Amniotic epithelial cell (primary cell): Measurements from ENCODE around the gene RAB31.

Source experiments
- DNase-seq: peaks from one replicate; pipeline ENCODE4 v3.0.0-alpha.2; 2010; ENCODE audit warnings: low read depth

The RAB31 gene

DNA sequence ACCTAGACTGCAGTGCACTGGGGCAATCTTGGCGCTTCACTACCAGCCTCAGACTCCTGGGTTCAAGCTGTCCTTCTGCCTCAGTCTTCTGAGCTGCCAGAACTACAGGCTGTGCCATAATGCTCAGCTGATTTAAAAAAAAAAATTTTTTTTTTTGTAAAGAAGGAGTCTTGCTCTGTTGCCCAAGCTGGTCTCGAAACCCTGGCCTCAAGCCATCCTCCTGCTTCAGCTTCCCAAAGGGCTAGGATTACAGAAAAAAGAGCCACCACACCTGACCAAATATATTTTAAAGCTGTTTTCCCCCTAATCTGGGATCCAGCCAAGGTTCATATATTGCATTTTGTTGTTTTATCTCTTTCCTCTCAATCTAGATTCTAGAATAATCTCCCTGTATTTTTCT, 82.2 kb downstream of the RAB31 start:
- DNase-seq = peak; percentile 36

DNA sequence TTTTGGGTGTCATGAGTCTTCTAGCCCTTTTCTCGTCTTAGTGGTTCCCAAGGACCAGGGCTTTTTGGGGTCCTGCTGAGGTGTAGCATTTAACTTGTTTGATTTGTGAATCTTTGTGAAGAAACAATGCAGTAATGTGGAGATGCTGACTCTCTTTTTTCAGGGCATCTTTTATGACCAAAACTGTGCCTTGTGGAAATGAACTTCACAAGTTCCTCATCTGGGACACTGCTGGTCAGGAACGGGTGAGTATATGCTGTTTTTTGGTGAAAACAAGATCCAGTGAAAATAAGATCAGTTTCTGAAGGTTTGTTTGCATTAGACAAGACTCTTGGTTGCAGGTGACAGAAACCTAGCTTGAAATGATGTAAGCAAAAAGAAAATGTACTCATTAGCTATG, 83.9 kb downstream of the RAB31 start:
- no peak for DNase-seq

DNA sequence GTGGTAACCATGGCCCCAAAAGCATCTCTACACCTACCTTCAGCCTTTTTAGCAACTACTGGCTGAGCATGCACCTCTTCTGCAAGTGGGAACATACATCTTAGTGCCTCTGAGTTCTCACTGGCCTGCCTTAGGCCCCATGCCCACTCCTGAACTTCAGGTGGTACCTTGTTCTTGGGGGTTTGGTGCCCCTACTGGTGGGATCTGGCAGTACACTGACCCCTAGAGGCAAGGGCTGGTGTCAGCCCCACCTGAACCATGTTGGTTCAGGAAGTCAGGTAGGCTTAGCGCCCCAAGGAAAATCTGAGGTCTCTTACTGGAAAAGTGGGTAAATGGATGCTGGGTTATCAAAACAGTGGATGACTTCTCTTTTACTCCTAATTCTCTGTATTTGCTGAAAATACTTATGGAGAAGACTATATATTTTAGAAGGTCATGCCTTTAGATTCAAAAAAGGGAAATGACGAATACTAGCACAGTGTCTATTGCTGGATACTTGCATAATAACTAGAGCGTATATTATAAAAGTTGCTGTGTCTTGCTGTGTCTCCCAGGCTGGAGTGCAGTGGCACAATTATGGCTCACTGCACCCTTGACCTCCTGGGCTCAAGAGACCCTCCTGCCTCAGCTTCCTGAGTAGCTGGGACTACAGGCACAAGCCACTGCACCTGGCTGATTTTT, 84.6 kb downstream of the RAB31 start:
- DNase-seq = no peak

DNA sequence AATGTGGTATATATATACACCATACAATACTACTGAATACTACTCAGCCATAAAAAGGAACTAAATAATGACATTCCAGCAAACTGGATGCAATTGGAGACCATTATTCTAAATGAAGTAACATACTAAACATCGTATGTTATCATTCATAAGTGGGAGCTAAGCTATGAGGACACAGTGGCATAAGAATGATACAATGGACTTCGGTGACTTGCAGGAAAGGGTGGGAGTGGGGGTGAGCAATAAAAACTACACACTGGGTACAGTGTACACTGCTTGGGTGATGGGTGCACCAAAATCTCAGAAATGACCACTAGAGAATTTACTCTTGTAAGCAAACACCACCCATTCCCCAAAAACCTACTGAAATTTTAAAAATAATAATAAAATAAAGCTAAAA, 87.9 kb downstream of the RAB31 start:
- DNase-seq = no peak

DNA sequence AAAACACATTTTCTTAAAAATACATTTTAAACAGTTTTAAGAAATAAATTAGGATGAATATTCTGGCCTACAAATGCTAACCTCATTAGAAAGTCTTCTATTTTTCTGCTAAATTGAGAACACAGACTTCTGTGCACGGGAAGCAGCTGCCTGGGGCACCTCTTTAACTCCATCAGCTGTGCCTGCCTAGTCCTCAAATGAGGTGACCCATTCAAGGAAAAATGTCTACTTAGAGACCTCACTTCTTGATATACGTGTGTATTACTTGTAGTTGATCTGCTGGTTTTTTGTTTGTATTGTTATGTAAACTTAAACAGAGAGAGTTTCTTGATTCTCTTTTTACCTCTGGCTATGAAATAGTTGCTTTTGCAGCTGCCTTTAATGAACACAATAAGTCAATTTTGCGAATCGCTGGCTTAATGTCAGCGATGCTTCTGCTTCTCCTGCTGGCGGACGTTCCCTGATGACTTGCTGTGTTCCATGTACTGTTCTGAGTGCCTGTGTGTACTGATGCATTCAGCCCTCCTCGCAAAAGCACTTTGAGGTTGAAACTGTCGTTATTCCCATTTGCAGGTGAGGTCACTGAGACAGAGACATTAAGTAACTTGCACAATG, 88.9 kb downstream of the RAB31 start:
- no peak for DNase-seq

DNA sequence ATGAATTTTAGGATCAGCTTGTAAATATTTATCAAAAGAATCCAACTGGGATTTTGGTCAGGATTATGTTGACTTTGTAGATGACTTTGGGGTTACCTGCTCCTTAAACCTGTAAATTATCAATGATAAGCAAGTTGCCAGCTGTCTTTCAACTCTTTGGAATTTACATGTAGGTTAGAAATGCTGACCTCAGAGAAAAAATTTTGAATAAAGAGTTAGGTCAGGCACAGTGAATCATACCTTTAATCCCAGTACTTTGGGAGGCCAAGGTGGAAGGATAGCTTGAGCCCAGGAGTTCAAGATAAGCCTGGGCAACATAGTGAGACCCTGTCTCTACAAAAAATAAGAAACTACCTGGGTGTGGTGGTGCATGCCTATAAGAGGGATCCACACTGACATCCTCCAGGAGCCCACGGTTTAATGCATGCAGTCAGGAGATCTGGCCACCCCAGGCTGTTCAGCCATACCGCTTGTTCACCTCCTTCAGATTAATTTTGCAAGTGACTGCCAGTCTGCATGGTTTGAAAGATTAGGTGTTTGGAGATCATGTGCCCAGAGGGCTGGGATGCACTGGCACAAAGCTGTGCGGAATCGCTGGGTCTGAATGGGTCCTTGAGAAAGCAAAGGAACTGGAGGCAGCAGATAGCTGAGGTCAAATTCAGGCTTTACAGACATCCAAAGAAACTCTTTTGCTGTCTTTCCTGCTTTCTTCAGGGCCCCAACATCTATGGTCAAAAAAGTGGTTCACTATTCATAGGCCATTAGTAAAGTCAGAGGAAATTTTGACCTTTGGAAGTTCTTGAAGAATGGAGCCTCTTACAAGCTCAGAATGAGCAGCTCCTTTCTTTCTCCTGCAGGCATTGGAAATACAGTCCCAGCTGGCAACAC, 94.3 kb downstream of the RAB31 start:
- no peak for DNase-seq

DNA sequence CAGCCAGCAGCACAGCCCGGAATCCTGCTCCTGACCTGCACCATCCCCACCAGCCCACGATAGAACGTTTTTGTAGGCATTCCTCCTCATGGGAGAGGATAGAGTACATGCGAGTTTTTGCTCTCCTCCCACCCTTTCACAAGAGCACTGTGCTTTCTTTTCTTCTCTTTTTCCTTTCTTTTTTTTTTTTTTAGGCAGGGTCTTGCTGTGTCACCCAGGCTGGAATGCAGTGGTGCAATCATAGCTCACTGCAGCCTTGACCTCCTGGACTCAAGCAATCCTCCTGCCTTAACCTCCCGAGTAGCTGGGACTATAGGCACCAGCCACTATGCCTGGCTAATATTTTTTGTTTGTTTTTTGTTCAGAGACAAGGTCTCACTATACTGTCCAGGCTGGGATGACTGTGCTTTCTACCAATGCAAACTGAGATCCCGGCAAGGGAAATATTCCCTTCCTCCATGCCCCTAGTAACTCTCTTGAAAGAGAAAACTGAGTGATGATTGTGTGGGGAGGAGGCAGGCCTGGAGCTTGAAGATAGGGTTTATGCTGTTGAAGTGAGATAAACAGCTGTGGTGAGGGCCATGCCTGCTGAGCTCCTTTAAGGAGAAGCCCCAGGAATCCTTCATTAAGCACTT, 95.1 kb downstream of the RAB31 start:
- DNase-seq = peak; percentile 82

DNA sequence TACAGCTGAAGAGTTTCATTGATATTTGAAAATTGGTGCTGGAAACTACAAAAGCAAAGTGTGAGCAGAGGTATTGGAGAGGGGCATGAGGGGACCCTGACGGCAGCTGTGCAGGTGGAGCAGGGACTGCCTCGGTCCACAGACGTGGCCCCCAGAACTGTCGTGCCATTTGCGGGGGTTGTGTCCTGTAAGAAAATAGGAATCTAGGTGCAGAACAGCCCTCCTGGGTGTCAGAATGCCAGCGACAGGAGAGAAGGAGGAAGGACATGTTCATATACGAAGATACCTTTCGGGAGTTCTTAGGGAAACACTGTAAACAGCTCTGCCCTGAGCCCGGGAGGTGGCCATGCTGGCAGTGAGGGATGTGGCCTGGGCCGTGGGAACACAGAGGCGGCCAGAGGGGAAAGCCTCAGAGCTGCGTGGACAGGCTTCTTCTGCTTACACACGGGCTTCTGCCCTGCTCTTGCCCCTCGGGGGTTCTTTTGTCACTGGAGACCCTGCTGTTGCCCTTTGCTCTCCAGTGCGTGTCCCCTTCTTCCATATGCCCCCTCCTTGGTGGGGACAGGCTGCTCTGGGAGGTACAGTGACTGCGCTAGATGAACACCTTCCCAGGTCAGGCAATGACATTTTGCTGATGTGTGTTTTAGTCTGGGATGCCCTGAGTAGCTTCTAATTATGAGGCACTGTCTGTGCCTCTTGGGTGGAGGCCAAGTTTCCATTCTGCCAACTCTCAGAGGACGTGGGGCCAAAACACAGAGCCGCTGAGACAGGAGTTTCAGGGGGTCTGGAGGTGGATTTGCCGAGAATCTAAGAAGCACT, 95.8 kb downstream of the RAB31 start:
- no peak for DNase-seq

DNA sequence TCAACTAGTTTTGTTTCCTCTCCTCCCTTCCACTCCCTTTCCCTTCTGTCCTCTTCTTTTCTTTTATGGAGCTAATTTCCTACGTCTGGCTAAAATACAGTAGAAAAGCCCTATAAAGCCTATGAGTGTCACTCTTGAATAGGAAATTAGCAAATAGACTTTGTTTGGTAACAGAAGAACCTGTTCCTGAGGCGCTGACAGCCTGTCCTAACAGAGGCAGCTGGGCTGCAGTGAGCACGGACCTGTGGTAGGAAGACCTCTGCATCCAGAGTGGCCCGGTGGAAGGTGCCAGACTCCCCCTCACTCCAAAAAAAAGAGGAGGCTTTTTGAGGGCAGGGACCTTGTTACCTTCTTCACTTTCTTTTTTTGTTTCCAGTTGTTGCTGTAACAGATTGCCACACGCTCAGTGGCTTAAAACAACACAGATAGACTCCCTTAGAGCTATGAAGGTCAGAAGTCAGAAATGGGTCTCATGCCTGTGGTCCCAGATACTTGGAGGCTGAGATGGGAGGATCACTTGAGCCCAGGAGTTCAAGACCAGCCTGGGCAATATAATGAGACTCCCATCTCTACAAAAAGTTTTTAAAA, 96.5 kb downstream of the RAB31 start:
- DNase-seq = no peak

DNA sequence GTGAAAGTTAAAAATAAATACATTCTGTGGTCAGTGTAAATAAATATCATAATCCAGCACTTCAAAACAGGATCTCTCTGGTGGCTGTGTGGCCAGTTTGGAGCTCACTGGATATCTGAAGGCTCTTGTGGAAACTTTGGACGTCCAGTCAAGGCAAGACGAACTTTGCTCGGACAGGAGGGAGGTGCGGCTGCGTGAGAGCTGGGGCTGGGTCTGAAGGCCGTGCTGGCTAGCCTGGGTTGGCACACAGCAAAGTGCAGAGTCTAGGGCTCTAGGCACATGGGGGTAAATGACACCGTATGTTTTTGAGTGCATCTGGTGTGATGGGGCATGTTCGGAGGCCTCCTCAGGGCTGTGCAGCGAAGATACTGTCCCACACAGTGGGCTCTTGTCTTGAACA, 98.8 kb downstream of the RAB31 start:
- DNase-seq = no peak

DNA sequence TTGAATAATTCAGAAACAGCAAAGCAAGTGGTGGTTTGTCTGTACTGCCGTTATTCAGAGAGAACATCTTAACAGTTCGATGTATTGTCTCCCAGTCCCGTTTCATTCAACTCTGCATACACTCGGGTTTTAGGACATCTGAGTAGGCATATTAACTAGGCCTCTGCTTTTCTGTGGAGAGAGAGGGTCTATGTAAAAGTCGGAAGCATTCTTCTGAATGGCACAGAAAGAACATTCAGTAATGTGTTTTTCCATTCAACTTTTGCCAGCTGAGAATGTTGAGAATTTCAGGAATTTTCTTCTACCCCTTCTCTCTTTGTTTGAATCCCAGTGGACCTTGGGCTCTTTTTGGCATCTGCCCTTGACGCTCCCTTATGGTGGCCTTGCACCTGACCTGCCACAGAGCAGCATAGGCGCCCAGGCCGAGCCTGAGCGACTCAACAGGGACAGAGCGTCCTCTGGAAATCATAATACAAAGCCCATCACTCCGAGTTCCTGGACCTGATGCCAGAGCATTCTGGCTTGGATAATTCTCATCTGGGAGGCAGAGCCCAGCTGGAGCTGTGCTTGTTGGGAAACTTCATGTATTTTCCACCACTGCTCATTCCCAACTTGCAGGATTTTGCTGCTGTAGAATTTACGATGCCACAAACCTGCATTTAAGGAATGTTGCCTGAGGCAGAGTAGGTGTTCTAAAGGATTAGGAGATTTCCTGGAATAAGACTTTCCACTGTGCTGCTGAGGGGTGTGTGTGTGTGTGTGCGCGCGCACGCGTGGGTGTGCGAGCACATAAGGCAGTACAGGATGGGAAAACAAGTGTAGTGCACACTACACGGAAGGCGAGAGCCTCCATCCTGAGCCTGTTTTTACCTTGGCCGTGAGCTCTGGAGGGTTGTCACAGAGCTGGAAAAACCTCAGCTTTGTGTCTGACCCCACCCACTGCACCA, 100.5 kb downstream of the RAB31 start:
- DNase-seq = peak; percentile 52

DNA sequence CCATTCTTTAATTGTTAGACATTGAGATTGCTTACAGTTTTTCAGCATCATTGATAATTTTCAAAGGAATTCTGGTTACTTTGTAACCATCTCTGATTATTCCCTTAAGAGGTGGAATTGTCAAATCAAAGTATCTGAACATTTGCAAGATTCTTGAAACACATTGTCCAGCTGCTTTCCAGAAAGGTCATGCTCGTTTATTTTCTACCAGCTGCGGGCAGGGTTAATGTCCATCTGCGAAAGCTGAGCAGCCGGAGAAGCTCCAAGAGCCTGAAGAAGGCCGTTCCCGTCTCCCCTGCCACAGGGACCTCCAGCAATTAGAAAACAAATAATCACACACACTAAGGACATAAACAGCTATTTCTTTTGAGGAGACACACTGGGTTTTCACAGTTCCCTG, 101.6 kb downstream of the RAB31 start:
- DNase-seq = no peak

DNA sequence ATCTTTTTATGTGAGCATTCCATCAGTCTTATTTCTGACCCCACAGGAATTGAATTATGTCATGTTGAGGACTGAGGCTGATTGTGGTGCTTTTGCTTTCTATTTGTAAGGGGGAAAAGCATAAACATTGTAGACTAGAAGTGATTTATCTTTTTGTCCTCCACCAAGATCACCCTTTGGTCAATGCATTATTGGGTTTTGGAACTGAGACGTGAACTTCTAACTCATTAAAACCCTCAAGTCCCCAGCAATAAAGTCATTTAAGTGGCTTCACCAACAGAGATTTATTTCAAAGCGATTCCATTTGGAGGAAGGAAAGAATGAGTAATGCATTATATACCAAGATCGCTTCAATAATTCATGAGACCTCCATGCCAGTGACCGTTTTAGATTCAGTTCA, 102.2 kb downstream of the RAB31 start:
- no peak for DNase-seq

DNA sequence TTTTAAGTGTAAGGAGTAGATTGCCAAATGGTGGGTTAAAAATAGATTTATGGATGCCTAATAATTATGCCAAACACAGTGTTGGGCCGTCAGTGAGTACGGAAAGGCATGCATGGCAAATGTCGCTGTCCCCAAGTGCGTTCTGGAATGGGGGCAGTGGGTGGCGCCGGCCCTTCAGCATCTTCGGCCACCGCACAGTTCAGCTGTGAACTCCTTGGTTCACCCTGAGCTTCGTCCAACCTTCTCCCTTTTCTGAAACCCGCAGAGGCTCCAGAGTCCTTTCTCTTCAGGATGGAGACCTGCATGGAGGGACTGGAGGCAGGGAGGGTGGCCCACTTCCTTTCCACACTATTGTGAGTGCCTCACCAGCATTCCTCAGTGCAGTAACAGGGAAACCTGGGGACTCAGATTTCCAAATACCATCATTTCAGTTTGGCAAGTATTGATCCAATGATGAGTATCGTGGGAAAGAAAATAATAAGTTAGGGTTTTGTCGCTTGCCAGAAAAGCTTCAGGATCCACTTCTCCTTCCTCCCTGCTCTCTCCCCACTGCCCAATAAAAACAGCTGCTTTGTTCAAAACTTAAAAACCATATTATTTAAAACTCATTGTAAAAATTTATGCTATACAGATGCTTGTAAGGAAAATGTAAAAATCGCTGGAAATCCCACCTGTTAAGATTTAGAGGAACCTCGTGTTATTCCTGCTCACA, 103.0 kb downstream of the RAB31 start:
- no peak for DNase-seq

DNA sequence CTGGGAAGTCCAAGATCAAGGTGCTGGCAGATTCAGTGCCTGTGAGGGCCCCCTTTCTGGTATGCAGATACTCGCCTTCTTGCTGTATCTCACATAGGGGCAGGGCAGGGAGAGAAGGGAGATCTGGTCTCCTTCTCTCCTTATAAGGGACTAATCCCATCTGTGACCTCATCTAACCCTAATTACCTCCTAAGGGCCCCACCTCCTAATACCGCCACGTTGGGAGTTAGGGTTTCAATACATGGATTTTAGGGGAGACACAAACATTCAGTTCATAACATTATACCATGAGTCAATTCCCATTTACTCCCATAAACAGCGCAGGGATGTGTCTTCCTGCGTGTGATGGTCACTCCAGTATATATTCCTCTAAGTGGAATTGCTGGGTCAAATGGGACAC, 103.9 kb downstream of the RAB31 start:
- no peak for DNase-seq

DNA sequence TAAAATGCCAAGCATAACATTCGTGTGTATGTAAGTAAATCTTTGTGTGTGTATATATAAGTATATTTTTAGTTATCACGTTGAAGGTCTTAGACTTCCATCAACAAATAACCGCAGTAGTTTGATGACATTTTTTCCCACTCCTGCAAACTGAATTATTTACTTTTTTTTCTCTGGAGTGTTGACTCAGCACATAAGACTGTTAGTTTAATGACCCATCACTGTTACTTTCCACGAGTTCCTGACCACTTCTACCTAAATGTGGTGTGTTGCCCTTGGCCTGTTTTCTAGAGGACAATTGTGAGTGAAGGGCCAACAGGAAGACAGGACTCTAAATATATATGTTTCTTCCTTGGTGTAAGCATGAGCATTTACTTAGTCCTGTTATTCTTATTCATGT, 106.3 kb downstream of the RAB31 start:
- peak; percentile 89 for DNase-seq

DNA sequence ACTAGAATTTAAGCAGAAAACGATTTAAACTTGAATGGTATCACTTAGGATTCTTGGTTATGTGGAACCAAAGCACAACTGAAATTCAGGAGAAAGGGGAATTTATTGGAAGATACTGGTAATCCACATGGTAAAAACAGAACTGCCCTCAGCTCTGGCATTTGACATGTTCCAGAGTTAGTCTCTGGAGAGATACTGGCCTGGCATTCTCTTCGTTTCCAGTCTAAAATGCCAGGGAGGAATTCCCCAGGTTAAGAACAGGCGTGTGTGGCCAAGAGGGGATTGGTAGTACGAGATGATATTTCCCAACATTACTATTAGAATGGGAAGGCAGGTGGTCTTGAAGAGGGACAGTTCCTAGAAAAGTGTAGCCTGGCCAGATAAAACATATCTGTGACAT, 109.2 kb downstream of the RAB31 start:
- DNase-seq = no peak

DNA sequence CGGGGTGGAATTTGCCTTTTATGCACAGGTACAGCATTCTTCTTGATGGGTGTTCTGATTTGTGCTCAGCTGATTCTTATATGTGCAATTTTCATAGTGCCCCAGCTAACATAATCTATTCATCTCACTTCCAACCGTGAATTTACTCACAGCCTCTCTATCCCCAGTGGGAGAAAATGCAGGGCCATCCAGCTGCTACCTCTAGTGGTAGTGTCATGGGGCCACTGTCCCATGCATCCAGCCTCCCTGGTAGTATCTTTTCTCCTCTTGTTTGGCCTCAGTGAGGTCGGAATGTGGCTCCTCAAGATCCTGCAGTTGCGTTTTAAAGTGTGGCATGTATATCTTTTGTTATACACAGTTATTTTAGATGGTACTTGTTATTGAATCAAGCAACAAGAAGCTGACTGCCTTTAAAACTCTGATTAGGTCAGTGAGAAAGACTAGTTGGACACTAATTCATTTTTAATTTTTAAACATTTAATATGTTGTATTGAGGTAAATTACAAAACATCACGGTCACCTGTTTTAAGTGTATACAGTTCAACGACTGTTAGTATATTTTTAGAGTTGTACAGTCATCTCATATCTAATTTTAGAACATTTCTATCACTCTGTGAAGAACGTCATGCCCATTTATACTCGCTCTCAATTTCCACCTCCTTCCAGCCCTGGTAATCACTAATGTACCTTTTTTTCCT, 109.8 kb downstream of the RAB31 start:
- no peak for DNase-seq

DNA sequence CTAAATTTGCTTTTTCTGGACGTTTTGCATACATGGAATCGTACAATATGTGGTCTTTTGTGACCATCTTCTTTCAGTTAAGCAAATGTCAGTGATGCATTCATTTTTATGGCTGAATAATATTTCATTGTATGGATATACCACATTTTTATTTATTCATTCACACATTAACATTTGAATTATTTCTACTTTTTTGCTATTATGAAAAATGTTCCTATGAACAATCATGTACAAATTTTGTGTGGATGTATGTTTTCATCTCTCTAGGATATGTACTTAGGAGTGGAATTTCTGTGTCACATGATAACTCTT, 110.3 kb downstream of the RAB31 start:
- no peak for DNase-seq
